Measurements from ENCODE around the gene CCDC51.
A peak's percentile ranks its signal among the peaks of the same experiment; 100 is the strongest.
"Not testable (repeated sequence)": the region's sequence is repeated elsewhere in the genome, so short reads cannot be mapped to it uniquely, and the experiment has no call there.

The CCDC51 gene

GRCh38 chr3:48466386-48467109, 26.6 kb upstream of the CCDC51 start:
- no peak for DNase-seq (ENCODE audit: low read depth, low spot score)

- peak; percentile 97 for DNase-seq (ENCODE audit: low read depth, low spot score)
Measured at GRCh38 chr3:48465531-48466378, 25.8 kb upstream of the CCDC51 start.

GRCh38 chr3:48465237-48465530, 25.3 kb upstream of the CCDC51 start:
- DNase-seq (ENCODE audit: low read depth, low spot score), result no peak

GRCh38 chr3:48464713-48465221, 24.8 kb upstream of the CCDC51 start:
- DNase-seq (ENCODE audit: low read depth, low spot score), result no peak

- DNase-seq (ENCODE audit: low read depth, low spot score), result no peak
Measured at GRCh38 chr3:48463703-48464102, 23.8 kb upstream of the CCDC51 start.

- DNase-seq (ENCODE audit: low read depth, low spot score), result not testable (repeated sequence)
Measured at GRCh38 chr3:48461767-48462166, 21.8 kb upstream of the CCDC51 start.

- no peak for DNase-seq (ENCODE audit: low read depth, low spot score)
Measured at GRCh38 chr3:48460517-48460902, 20.6 kb upstream of the CCDC51 start.

- no peak for DNase-seq (ENCODE audit: low read depth, low spot score)
Measured at GRCh38 chr3:48459773-48460516, 20.0 kb upstream of the CCDC51 start.

- no peak for DNase-seq (ENCODE audit: low read depth, low spot score)
Measured at GRCh38 chr3:48459331-48459730, 19.4 kb upstream of the CCDC51 start.

- no peak for DNase-seq (ENCODE audit: low read depth, low spot score)
Measured at GRCh38 chr3:48456456-48456855, 16.5 kb upstream of the CCDC51 start.

GRCh38 chr3:48451270-48451669, 11.4 kb upstream of the CCDC51 start:
- no peak for DNase-seq (ENCODE audit: low read depth, low spot score)

- no peak for DNase-seq (ENCODE audit: low read depth, low spot score)
Measured at GRCh38 chr3:48446425-48447193, 6.7 kb upstream of the CCDC51 start, which contains the start of gene ATRIP. Gene ATRIP, plus strand, starts transcription at chr3:48446737. Its CDS starts 109 bp downstream, at chr3:48446846.

- no peak for DNase-seq (ENCODE audit: low read depth, low spot score)
Measured at GRCh38 chr3:48446043-48446424, 6.1 kb upstream of the CCDC51 start.

GRCh38 chr3:48445277-48445882, 5.5 kb upstream of the CCDC51 start:
- DNase-seq (ENCODE audit: low read depth, low spot score), result no peak

GRCh38 chr3:48441940-48442339, 2.0 kb upstream of the CCDC51 start:
- no peak for DNase-seq (ENCODE audit: low read depth, low spot score)

GRCh38 chr3:48440590-48440958, 655 bp upstream of the CCDC51 start:
- no peak for DNase-seq (ENCODE audit: low read depth, low spot score)

- DNase-seq (ENCODE audit: low read depth, low spot score), result no peak
Measured at GRCh38 chr3:48437812-48438211, 2.1 kb downstream of the CCDC51 start.

- no peak for DNase-seq (ENCODE audit: low read depth, low spot score)
Measured at GRCh38 chr3:48436855-48437254, 3.1 kb downstream of the CCDC51 start.

- no peak for DNase-seq (ENCODE audit: low read depth, low spot score)
Measured at GRCh38 chr3:48436477-48436787, 3.5 kb downstream of the CCDC51 start.

- peak; percentile 79 for DNase-seq (ENCODE audit: low read depth, low spot score)
Measured at GRCh38 chr3:48435774-48436476, 4.0 kb downstream of the CCDC51 start.

GRCh38 chr3:48435223-48435595, 4.7 kb downstream of the CCDC51 start:
- DNase-seq (ENCODE audit: low read depth, low spot score), result no peak

Data from iPS DF 19.7 (cell line).